SU-DHL-6 (cell line): ENCODE measurements around the gene DUSP22.

Experiments
- H2AFZ ChIP-seq: fragments of 200-600 bp; sonication (generic); 2 replicates; pipeline ENCODE4 v1.6.1; 2014; ENCODE audit warnings: low read depth, mild to moderate bottlenecking, moderate library complexity, mixed read lengths, antibody characterized with exemption, low read length; ENCODE audit not compliant: severe bottlenecking
- H3F3A ChIP-seq: fragments of 200-600 bp; shearing (Covaris generic); 2 replicates; pipeline ENCODE4 v1.6.0; 2016; ENCODE audit warnings: antibody characterized with exemption, mild to moderate bottlenecking; ENCODE audit not compliant: insufficient read depth
- H3K27ac ChIP-seq: fragments of 200-600 bp; sonication (generic); 2 replicates; pipeline ENCODE4 v1.5.1; 2016; ENCODE audit warnings: low read depth, mild to moderate bottlenecking, low read length, moderate library complexity, mixed read lengths
- H3K27me3 ChIP-seq: fragments of 200-600 bp; sonication (generic), shearing (Covaris generic); 2 replicates; pipeline ENCODE4 v1.6.0; 2014; ENCODE audit warnings: mild to moderate bottlenecking, low read length
- H3K36me3 ChIP-seq: fragments of 200-600 bp; sonication (generic); 2 replicates; pipeline ENCODE4 v1.6.1; 2014; ENCODE audit warnings: mild to moderate bottlenecking, low read length, mixed read lengths
- H3K4me2 ChIP-seq: fragments of 300-600, 200-600 bp; shearing (Covaris generic), sonication (generic); 2 replicates; pipeline ENCODE4 v1.6.0; 2014; ENCODE audit warnings: low read length, low read depth, mild to moderate bottlenecking; ENCODE audit not compliant: poor library complexity, severe bottlenecking
- H3K4me3 ChIP-seq: fragments of 200-600 bp; sonication (generic); 2 replicates; pipeline ENCODE4 v1.5.1; 2014; ENCODE audit warnings: antibody characterized with exemption, low read length, mild to moderate bottlenecking, mixed read lengths; ENCODE audit not compliant: insufficient read depth, poor library complexity, severe bottlenecking
- H3K79me2 ChIP-seq: fragments of 200-600 bp; sonication (generic); 2 replicates; pipeline ENCODE4 v1.6.1; 2014; ENCODE audit warnings: mild to moderate bottlenecking, low read length, moderate library complexity; ENCODE audit not compliant: insufficient read depth
- H3K9ac ChIP-seq: fragments of 200-600 bp; sonication (generic); 2 replicates; pipeline ENCODE4 v1.7.0; 2014; ENCODE audit warnings: mild to moderate bottlenecking, low read length
- H3K9me2 ChIP-seq: fragments of 200-600 bp; sonication (generic); replicated peaks from 2 replicates; pipeline ENCODE4 v1.6.1; 2014; ENCODE audit warnings: low read length; ENCODE audit not compliant: insufficient read depth
- H3K9me3 ChIP-seq: fragments of 200-600 bp; sonication (generic); 2 replicates; pipeline ENCODE4 v1.6.1; 2014; ENCODE audit warnings: low read length, mixed read lengths; ENCODE audit not compliant: insufficient read depth
- H4K20me1 ChIP-seq: fragments of 200-600 bp; sonication (generic); 2 replicates; pipeline ENCODE4 v1.6.1; 2014; ENCODE audit warnings: low read depth, mild to moderate bottlenecking, antibody characterized with exemption, low read length, moderate library complexity, mixed read lengths
- EZH2phosphoT487 ChIP-seq: fragments of 200-600 bp; sonication (generic), shearing (Covaris generic); conservative IDR thresholded peaks from 2 replicates; pipeline ENCODE4 v1.6.1; 2018; ENCODE audit warnings: mild to moderate bottlenecking, antibody characterized with exemption, low read length, moderate library complexity, mixed read lengths
- TF ChIP-seq, protein P1 (sequence below): fragments of 200-600 bp; sonication (generic); IDR thresholded peaks from one replicate; pipeline ENCODE4 v1.5.1; 2017; ENCODE audit warnings: antibody characterized with exemption, mild to moderate bottlenecking, low read length, moderate library complexity; ENCODE audit not compliant: insufficient read depth, poor library complexity, severe bottlenecking

The DUSP22 gene

DNA sequence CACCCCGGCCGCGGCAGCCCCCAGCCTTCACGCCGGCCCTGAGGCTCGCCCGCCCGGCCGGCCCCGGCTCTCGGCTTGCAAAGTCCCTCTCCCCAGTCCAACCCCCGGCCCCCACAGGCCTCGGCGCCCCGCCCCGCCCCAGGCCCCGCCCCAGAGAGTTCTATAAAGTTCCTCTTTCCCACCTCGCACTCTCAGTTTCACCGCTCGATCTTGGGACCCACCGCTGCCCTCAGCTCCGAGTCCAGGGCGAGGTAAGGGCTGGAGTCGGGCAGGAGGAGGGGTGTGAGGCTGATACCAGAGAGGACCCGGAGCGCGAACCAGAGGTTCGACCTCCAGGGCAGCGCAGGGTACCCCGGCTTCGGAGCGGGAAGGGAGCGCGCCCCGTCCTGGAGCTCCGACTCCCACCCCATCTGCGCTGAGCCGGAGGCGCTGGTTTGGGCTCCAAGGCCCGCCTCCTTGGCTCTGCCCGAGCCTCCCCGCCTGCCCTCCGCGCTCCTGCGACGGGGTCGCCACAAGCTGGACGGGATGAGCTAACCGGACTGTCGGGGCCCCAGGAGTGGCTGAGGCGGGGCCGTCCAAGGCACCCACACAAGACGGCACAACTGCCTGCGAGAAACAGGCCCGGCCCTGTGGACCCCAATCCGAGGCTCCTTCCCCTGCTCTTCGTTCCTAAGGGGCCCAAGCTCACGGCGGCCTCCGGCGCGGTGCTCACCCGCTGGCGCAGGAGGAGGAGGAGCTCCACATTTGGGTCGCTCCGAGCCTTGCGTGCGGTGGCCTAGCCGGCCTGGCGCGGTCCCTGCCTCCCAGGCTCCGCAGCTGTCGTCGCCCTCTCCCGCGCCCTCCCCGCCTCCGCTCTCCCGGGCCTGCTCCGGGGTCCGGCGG lies 99.5 kb downstream of the DUSP22 start, which contains the start of gene IRF4:
Gene IRF4, plus strand, starts transcription at position 194 of the 882 bp plus-strand sequence. CDS start 1,401 bp downstream, outside the sequence.
- H3K27ac ChIP-seq = no peak within 1 kb of the TSS
- TF ChIP-seq EZH2phosphoT487 = no peak; the same call in 1 of the 2 replicates
- TF ChIP-seq, protein P1, sequence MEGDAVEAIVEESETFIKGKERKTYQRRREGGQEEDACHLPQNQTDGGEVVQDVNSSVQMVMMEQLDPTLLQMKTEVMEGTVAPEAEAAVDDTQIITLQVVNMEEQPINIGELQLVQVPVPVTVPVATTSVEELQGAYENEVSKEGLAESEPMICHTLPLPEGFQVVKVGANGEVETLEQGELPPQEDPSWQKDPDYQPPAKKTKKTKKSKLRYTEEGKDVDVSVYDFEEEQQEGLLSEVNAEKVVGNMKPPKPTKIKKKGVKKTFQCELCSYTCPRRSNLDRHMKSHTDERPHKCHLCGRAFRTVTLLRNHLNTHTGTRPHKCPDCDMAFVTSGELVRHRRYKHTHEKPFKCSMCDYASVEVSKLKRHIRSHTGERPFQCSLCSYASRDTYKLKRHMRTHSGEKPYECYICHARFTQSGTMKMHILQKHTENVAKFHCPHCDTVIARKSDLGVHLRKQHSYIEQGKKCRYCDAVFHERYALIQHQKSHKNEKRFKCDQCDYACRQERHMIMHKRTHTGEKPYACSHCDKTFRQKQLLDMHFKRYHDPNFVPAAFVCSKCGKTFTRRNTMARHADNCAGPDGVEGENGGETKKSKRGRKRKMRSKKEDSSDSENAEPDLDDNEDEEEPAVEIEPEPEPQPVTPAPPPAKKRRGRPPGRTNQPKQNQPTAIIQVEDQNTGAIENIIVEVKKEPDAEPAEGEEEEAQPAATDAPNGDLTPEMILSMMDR = no peak
- H3F3A ChIP-seq = no peaks in the 10 kb centered on the region
- H2AFZ ChIP-seq = peak within 1 kb of the TSS; percentile 50
- no peaks in the 10 kb centered on the region for H3K9me3 ChIP-seq
- no peaks in the 10 kb centered on the region for H3K9me2 ChIP-seq
- peaks cover 6% of the 10 kb centered on the region; the same call in 1 of the 2 replicates for H3K79me2 ChIP-seq
- no peaks in the 10 kb centered on the region for H4K20me1 ChIP-seq
- H3K4me2 ChIP-seq = peak within 1 kb of the TSS; percentile 72
- H3K36me3 ChIP-seq = 0 out of 2 replicates have a peak, but pooled peaks cover 4% of the 10 kb centered on the region
- no peaks in the 10 kb centered on the region for H3K27me3 ChIP-seq
- peak within 1 kb of the TSS; percentile 72 for H3K4me3 ChIP-seq
- peak within 1 kb of the TSS; percentile 68 for H3K9ac ChIP-seq

DNA sequence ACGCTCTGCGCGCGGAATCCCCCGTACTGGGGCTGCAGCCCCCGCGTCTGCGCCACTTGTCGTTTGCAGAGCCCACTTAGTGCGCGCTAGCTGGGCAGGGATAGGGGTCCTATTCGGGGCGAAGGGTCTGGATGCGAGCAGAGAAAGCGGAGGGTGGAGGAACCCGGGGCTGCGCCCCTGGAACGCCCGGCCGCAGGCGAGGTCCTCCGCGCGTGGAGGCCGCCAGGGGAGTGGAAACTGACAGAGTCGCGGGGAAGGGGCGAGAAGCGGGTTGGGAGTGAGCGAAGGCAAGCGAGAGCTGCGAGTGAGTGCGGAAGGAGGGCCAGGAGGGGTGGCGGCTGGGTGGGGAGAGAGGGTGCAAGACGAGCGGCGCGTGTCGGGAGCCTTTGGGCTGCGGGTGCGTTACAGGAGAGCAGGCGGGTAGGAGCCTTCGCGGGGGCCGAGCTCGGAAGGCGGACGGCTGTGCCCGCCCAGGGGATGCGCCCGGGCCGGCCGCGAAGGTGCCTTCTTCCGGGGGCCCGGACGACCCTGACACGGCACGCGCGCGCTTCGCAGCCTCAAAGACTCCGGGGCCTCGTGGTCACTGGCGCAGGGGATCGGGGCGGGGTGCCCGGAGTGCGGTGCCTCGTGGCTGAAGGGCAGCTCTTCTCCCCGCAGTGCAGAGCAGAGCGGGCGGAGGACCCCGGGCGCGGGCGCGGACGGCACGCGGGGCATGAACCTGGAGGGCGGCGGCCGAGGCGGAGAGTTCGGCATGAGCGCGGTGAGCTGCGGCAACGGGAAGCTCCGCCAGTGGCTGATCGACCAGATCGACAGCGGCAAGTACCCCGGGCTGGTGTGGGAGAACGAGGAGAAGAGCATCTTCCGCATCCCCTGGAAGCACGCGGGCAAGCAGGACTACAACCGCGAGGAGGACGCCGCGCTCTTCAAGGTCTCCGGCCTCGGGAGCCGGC lies 100.4 kb downstream of the DUSP22 start:
- Histone ChIP-seq H3K27me3 (no peaks in the 10 kb centered on the region), H3K27ac (no peak overlapping the region), H3K9me3 (no peaks in the 10 kb centered on the region), H3K4me3 (peak overlapping the region; percentile 72), H3K4me2 (peak overlapping the region; percentile 72), H3K36me3 (0 out of 2 replicates have a peak, but pooled peaks cover 4% of the 10 kb centered on the region), H2AFZ (peak overlapping the region; percentile 50), H3F3A (no peaks in the 10 kb centered on the region), H3K79me2 (peaks cover 6% of the 10 kb centered on the region; the same call in 1 of the 2 replicates), H3K9ac (peak overlapping the region; percentile 68), H3K9me2 (no peaks in the 10 kb centered on the region), H4K20me1 (no peaks in the 10 kb centered on the region)
- TF ChIP-seq, protein P1 = no peak
- no peak; the same call in 1 of the 2 replicates for TF ChIP-seq EZH2phosphoT487

DNA sequence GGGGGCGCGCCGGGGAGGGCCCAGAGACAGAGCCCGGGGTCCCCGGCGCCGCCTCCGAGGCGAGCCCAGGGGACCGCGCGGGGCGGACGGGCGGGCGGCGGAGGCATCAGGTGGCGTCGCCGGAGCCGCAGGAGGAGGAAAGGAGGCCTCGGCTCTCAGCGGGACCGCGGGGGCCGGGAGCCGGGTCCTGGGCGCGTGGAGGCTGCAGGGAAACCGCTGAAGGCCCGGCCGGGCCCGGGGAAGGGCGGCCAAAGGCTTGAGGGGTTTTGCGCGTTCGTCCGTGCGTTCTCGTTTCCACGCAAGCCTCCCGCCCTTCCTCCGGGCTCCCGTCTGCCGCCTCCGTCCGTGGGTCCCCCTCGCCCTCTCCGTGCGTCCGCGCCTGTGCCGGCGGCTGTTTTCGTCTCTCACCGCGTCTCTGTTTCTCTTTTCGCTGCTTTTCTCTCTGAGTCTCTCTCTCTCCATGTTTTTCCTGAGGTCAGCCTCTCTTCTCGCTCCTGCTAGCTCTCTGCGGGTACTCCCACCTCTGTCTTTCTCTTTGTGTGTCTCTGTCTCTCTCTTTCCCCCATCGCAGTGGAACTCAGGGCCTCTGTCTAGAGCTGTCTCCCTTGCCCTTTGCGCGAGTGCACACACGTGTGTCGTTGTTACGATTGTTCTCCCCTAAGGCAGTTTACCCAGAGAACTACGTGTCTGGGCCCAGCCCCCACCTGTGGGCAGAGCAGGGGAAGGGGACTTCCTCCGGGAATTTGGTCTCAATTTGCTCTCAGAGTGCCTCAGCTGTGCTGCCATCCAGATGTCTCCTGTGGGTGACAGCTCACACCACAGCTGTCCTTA lies 101.3 kb downstream of the DUSP22 start:
- peak overlapping the region; percentile 68 for H3K9ac ChIP-seq
- H3F3A ChIP-seq = no peaks in the 10 kb centered on the region
- TF ChIP-seq, protein P1 = no peak
- no peak for TF ChIP-seq EZH2phosphoT487
- no peak overlapping the region for H3K27ac ChIP-seq
- H3K36me3 ChIP-seq = 0 out of 2 replicates have a peak, but pooled peaks cover 4% of the 10 kb centered on the region
- H2AFZ ChIP-seq = no peak overlapping the region
- peak overlapping the region; percentile 72 for H3K4me2 ChIP-seq
- peak overlapping the region; percentile 72 for H3K4me3 ChIP-seq
- no peaks in the 10 kb centered on the region for H3K9me2 ChIP-seq
- H3K79me2 ChIP-seq = peaks cover 6% of the 10 kb centered on the region; the same call in 1 of the 2 replicates
- no peaks in the 10 kb centered on the region for H3K9me3 ChIP-seq
- H3K27me3 ChIP-seq = no peaks in the 10 kb centered on the region
- H4K20me1 ChIP-seq = no peaks in the 10 kb centered on the region
